HEK293 (cell line): ENCODE data around the gene IQCE.
"Not testable (repeated sequence)": the region's sequence is repeated elsewhere in the genome, so short reads cannot be mapped to it uniquely, and the experiment has no call there.

Source experiments
- CTCF ChIA-PET: fragments of 350-600 bp; formaldehyde crosslinking; extraction: SDS; loops from one replicate; lab custom pipeline; 2021; ENCODE audit warnings: antibody characterized with exemption; lab: Yijun Ruan, JAX
- POLR2A ChIA-PET: fragments of 300-600 bp; formaldehyde crosslinking; extraction: SDS; loops from one replicate; lab custom pipeline; 2020; ENCODE audit warnings: antibody characterized with exemption, inconsistent platforms; lab: Yijun Ruan, JAX
- H3K27ac ChIP-seq: fragments of 200-500 bp; sonication (Bioruptor generic); 2 replicates; pipeline ENCODE4 v1.5.1; 2014; ENCODE audit warnings: low read depth, low read length, control low read depth, inconsistent platforms; ENCODE audit errors: extremely low read depth
- H3K36me3 ChIP-seq, 2 experiments: fragments of 200-500 bp in 1 of 2; sonication (Bioruptor generic) in 1 of 2; 1 replicate in 1 of 2; 2 replicates in 1 of 2; pipeline ENCODE4 v1.5.1; 2014 to 2017; ENCODE audit warnings: inconsistent platforms in 2 of 2, low read length in 2 of 2; ENCODE audit not compliant: control insufficient read depth in 2 of 2, insufficient read depth in 1 of 2
- H3K4me1 ChIP-seq: fragments of 200-500 bp; sonication (Bioruptor generic); 2 replicates; pipeline ENCODE4 v1.5.1; 2014; ENCODE audit warnings: mild to moderate bottlenecking, low read length, inconsistent platforms; ENCODE audit not compliant: control insufficient read depth, insufficient read depth
- H3K4me3 ChIP-seq: 2 replicates; pipeline ENCODE4 v1.5.1; 2011; ENCODE audit warnings: low read depth, mild to moderate bottlenecking, control low read depth, low read length, moderate library complexity
- H3K9me3 ChIP-seq: fragments of 200-500 bp; sonication (Bioruptor generic); 2 replicates; pipeline ENCODE4 v1.5.1; 2014; ENCODE audit warnings: low read depth, low read length, inconsistent platforms; ENCODE audit not compliant: control insufficient read depth, insufficient read depth
- MYNN ChIP-seq: fragments of 450-650 bp; formaldehyde crosslinking; IDR thresholded peaks from 2 replicates; pipeline ENCODE4 v1.5.1; 2016; ENCODE audit warnings: missing biosample characterization, missing genetic modification characterization, borderline replicate concordance
- ZFHX2 ChIP-seq: fragments of 450-650 bp; formaldehyde crosslinking; conservative IDR thresholded peaks from 2 replicates; pipeline ENCODE4 v1.5.1; 2016; ENCODE audit warnings: missing biosample characterization, missing genetic modification characterization
- ZNF138 ChIP-seq: fragments of 450-650 bp; formaldehyde crosslinking; IDR thresholded peaks from 2 replicates; pipeline ENCODE4 v1.5.1; 2016; ENCODE audit warnings: missing biosample characterization, missing genetic modification characterization, borderline replicate concordance
- ZNF202 ChIP-seq: fragments of 450-650 bp; formaldehyde crosslinking; IDR thresholded peaks from 2 replicates; pipeline ENCODE4 v1.5.1; 2016; ENCODE audit warnings: missing biosample characterization, missing genetic modification characterization, borderline replicate concordance
- ZNF211 ChIP-seq: fragments of 450-650 bp; formaldehyde crosslinking; IDR thresholded peaks from 2 replicates; pipeline ENCODE4 v1.5.1; 2016; ENCODE audit warnings: low read depth, missing biosample characterization, missing genetic modification characterization
- ZNF239 ChIP-seq: fragments of 450-650 bp; formaldehyde crosslinking; IDR thresholded peaks from 2 replicates; pipeline ENCODE4 v1.5.1; 2016; ENCODE audit warnings: missing biosample characterization, missing genetic modification characterization
- ZNF341 ChIP-seq: fragments of 450-650 bp; formaldehyde crosslinking; IDR thresholded peaks from 2 replicates; pipeline ENCODE4; 2016; ENCODE audit warnings: low read depth, missing biosample characterization, missing genetic modification characterization
- ZNF433 ChIP-seq: fragments of 450-650 bp; formaldehyde crosslinking; IDR thresholded peaks from 2 replicates; pipeline ENCODE4 v1.5.1; 2016; ENCODE audit warnings: missing biosample characterization, missing genetic modification characterization, low read depth
- ZNF544 ChIP-seq: fragments of 450-650 bp; formaldehyde crosslinking; IDR thresholded peaks from 2 replicates; pipeline ENCODE4 v1.5.0; 2017; ENCODE audit warnings: missing biosample characterization, missing genetic modification characterization
- ZNF830 ChIP-seq: fragments of 450-650 bp; IDR thresholded peaks from 2 replicates; pipeline ENCODE4 v1.5.0; 2018; ENCODE audit warnings: missing biosample characterization, missing genetic modification characterization, low read depth, mild to moderate bottlenecking, moderate library complexity
- ZNF837 ChIP-seq: fragments of 450-650 bp; formaldehyde crosslinking; IDR thresholded peaks from 2 replicates; pipeline ENCODE4 v1.5.1; 2016; ENCODE audit warnings: missing biosample characterization, missing genetic modification characterization
- ZNF843 ChIP-seq: fragments of 450-650 bp; formaldehyde crosslinking; IDR thresholded peaks from 2 replicates; pipeline ENCODE4 v1.5.1; 2016; ENCODE audit warnings: missing biosample characterization, missing genetic modification characterization
- TF ChIP-seq, protein P1 (sequence below): fragments of 450-650 bp; formaldehyde crosslinking; IDR thresholded peaks from 2 replicates; pipeline ENCODE4 v1.5.1; 2016; ENCODE audit warnings: missing biosample characterization, missing genetic modification characterization

Gene IQCE

DNA sequence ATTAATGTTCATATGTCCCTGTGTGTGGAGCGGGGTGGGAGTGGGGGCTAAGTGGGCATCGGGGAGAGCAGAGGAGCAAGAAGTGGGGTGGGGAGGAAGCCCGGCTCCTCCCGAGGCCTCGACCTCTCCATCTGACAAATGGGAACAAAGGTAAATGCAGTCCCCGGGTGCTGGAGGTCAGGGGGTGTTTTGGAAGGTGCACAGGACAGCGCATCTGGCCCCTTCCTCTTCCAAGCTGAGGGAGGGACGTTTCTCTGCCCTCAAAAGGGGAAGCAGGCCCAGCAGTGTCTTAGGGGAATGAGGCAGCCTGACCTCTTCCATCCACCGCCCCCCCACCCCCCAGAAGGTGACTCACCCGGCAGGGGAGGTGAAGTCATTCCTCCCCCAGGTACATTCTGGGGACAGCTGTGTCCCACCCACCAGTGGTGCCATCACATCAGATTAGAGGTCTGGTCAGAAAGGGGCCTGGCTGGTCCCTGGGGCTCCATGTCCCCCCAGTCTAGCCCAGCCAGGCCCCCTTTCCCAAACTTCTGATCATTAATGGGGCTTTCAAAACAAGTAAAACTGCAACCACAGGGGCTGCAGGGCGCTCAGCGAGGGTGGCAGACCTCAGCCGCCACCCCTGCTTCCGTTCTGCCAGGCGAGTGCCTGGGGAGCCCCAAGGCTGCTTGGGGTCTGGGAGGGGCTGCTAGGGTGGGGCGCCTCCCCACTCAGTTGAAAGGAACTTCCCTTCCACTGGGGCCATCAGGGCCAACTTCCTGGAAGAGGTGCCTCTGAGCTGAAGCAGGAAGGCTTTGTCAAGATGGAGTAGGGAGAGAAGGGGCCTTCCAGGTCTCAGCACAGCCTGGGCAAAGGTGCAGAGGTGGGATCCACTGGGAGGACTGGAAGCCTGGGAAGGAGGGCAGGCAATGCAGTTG, 28.4 kb upstream of the IQCE start (continued):
- TF ChIP-seq ZFHX2 (tag by site-specific recombination) (peak; percentile 67), ZNF544 (tag by site-specific recombination) (no peak), ZNF830 (no peak), MYNN (no peak), ZNF202 (tag by site-specific recombination) (no peak), ZNF837 (no peak), ZNF843 (tag by site-specific recombination) (no peak), ZNF341 (tag by site-specific recombination) (0 out of 2 replicates have a peak, but pooled peaks have one; percentile 15), ZNF433 (tag by site-specific recombination) (no peak), ZNF138 (tag by site-specific recombination) (no peak), ZNF239 (tag by site-specific recombination) (no peak), ZNF211 (tag by site-specific recombination) (no peak)
- TF ChIP-seq, protein P1, sequence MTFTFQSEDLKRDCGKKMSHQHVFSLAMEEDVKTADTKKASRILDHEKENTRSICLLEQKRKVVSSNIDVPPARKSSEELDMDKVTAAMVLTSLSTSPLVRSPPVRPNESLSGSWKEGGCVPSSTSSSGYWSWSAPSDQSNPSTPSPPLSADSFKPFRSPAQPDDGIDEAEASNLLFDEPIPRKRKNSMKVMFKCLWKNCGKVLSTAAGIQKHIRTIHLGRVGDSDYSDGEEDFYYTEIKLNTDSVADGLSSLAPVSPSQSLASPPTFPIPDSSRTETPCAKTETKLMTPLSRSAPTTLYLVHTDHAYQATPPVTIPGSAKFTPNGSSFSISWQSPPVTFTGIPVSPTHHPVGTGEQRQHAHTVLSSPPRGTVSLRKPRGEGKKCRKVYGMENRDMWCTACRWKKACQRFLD (tag by site-specific recombination) = no peak

DNA sequence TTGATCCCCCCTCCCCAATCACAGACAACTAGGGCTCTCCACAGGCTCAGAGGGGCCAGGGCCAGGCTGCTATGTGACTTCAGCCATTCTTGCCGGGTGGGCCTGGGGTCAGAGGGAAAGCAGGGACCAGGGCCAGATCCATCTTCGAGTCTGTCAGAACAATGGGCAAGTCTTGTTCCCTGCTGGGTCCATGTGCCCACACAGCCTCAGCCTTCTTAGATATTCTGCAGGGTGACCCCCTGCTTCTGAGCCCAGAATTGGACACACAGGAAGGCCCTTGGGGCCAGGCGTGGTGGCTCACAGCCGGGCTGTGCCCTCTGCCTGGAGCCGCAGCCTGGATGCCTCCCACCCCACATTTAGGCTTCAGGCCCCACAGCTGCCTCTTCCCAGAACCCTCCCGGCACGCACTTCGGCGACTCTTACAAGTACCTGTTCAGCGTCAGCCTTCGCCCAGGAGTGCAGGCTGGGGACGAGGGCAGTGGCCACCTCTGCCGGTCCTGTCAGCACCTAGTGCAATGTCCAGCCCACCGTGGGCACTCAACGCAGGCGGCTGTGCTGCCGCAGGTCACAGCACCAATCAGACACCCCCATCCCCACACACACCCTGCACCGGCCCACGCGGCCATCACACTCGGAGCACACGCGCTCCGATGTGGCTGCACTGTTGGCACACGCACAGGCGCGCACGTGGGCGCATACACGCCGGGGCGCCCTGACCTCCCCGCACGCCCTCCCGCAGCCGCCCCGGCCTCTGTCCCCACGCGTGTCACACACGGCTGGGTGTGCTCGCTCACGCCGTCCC, 27.6 kb upstream of the IQCE start:
- H3K4me1 ChIP-seq, H3K36me3 ChIP-seq, H3K9me3 ChIP-seq, H3K4me3 ChIP-seq, POLR2A ChIA-PET, CTCF ChIA-PET, H3K27ac ChIP-seq: not testable (repeated sequence)

DNA sequence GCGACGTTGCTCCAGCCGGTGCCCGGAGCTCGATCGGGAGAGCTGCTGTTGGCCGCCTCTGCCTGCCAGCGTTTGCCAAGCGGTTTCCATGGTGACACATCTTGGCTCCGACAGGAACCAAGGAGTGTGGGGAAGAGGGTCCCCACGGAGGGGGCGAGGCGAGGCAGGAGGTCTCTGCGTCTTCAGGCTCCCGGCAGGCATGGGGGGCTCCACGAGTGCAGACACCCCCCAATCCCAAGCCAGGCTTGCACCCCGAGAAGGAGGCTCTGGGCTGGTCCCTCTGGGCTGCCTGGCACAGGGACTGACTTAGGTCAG, 27.0 kb upstream of the IQCE start:
- H3K4me3 ChIP-seq, CTCF ChIA-PET, POLR2A ChIA-PET, H3K27ac ChIP-seq, H3K4me1 ChIP-seq, H3K9me3 ChIP-seq, H3K36me3 ChIP-seq: not testable (repeated sequence)

DNA sequence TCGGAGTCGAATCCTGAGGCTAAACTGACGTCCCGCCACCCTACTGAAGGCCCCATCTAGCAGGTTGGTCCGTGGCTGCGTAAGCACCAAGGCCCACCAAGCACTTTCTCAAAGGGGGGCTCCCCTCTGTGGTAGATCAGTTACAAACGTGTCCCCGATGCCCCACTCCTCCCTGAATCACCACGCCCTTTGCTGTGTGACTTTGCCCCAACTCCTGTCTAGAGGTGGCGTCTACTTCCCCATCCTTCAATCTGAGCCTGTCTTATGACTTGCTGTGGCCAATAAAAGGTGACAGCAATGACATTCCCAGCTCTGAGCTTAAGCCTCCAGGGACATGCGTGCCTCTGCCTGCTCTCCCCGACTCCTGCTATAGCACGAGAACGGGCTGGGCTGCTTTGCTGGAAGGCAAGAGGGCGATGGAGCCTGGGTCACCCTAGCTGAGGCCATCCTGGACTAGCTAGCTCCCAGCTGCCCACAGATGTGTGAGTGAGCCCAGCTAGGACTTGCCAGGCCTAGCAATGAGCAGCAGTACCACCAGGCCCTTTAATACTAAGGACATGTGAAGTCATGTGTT, 26.5 kb upstream of the IQCE start:
- CTCF ChIA-PET = not testable (repeated sequence)

DNA sequence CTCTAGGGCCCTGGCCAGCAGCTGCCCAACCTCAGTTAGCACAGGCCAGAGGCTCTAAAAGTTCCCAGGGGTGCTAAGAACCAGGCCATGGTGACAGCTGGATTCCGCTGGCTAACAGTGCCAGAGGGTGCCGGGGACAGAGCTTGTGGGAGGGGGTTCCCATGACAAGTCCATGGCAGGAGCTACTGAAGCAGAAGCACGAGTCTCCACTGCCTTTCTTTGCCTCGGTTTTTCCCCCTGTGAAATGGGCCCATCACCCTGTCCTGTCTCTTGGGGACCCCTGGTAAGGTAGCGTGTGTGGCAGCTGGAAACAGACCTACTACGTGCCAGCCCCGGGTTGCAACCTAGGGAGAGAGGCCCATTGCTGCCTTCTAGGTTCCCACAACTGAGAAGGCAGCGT, 26.0 kb upstream of the IQCE start:
- H3K27ac ChIP-seq, H3K9me3 ChIP-seq, H3K4me1 ChIP-seq, H3K4me3 ChIP-seq, H3K36me3 ChIP-seq, POLR2A ChIA-PET, CTCF ChIA-PET: not testable (repeated sequence)

More for the DNA sequence above, 26.5 kb upstream of the IQCE start:
- H3K9me3 ChIP-seq, H3K27ac ChIP-seq, H3K4me3 ChIP-seq, H3K36me3 ChIP-seq, POLR2A ChIA-PET, H3K4me1 ChIP-seq: not testable (repeated sequence)

DNA sequence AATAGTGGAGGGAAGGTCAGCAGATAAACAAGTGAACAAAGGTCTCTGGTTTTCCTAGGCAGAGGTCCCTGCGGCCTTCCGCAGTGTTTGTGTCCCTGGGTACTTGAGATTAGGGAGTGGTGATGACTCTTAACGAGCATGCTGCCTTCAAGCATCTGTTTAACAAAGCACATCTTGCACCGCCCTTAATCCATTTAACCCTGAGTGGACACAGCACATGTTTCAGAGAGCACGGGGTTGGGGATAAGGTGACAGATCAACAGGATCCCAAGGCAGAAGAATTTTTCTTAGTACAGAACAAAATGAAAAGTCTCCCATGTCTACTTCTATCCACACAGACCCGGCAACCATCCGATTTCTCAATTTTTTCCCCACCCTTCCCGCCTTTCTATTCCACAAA, 25.2 kb upstream of the IQCE start:
- H3K4me1 ChIP-seq, H3K36me3 ChIP-seq, POLR2A ChIA-PET, H3K9me3 ChIP-seq, H3K4me3 ChIP-seq, CTCF ChIA-PET, H3K27ac ChIP-seq: not testable (repeated sequence)

DNA sequence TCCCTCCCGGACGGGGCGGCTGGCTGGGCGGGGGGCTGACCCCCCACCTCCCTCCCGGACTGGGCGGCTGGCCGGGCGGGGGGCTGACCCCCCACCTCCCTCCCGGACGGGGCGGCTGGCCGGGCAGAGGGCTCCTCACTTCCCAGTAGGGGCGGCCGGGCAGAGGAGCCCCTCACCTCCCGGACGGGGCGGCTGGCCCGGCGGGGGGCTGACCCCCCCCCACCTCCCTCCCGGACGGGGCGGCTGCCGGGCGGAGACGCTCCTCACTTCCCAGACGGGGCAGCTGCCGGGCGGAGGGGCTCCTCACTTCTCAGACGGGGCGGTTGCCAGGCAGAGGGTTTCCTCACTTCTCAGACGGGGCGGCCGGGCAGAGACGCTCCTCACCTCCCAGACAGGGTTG, 24.6 kb upstream of the IQCE start:
- POLR2A ChIA-PET, H3K27ac ChIP-seq, CTCF ChIA-PET, H3K4me1 ChIP-seq, H3K9me3 ChIP-seq, H3K4me3 ChIP-seq: not testable (repeated sequence)
- H3K36me3 ChIP-seq = peaks cover 0 to 15% of the 10 kb centered on the region in 2 experiments; a peak in 1 of 3 replicates
